ENCODE results near the gene TFDP2.
"Not testable (repeated sequence)": the region's sequence is repeated elsewhere in the genome, so short reads cannot be mapped to it uniquely, and the experiment has no call there.

Gene TFDP2

GRCh38 chr3:141981084-141981483, 168.3 kb downstream of the TFDP2 start:
- no peaks in the 10 kb centered on the region for H3K36me3 ChIP-seq (replicated peaks; ENCODE audit: low read depth, low read length)
- H3K27ac ChIP-seq (ENCODE audit: low read length) = no peak overlapping the region
- H3K4me1 ChIP-seq (ENCODE audit: low read length) = peaks cover 11% of the 10 kb centered on the region
- H3K79me2 ChIP-seq (ENCODE audit: low read length) = no peaks in the 10 kb centered on the region
- no peak overlapping the region for H3K4me2 ChIP-seq (ENCODE audit: low read length)
- H3K9ac ChIP-seq (ENCODE audit: low read length) = no peak overlapping the region
- no peaks in the 10 kb centered on the region for H3K9me3 ChIP-seq (ENCODE audit: insufficient read depth, low read length)
- H2AFZ ChIP-seq (ENCODE audit: low read depth, low read length) = no peak overlapping the region
- H3K4me3 ChIP-seq (ENCODE audit: low read length) = no peak overlapping the region
- H3K27me3 ChIP-seq (ENCODE audit: low read depth, low read length) = no peaks in the 10 kb centered on the region
- no peak for TF ChIP-seq EZH2phosphoT487 (IDR thresholded peaks at IDR 0.05; ENCODE audit: low read depth)
- no peak for TF ChIP-seq CTCF (IDR thresholded peaks at IDR 0.05; ENCODE audit: low read depth, low read length)
- H4K20me1 ChIP-seq (ENCODE audit: insufficient read depth, low read length) = no peaks in the 10 kb centered on the region

- no peak overlapping the region for H3K4me2 ChIP-seq (ENCODE audit: low read length)
- no peak overlapping the region for H3K27ac ChIP-seq (ENCODE audit: low read length)
- H3K4me3 ChIP-seq (ENCODE audit: low read length) = no peak overlapping the region
- H3K27me3 ChIP-seq (ENCODE audit: low read depth, low read length) = no peaks in the 10 kb centered on the region
- H2AFZ ChIP-seq (ENCODE audit: low read depth, low read length) = no peak overlapping the region
- H3K36me3 ChIP-seq (replicated peaks; ENCODE audit: low read depth, low read length) = no peaks in the 10 kb centered on the region
- no peak overlapping the region for H3K9ac ChIP-seq (ENCODE audit: low read length)
- H3K9me3 ChIP-seq (ENCODE audit: insufficient read depth, low read length) = no peaks in the 10 kb centered on the region
- TF ChIP-seq EZH2phosphoT487 (IDR thresholded peaks at IDR 0.05; ENCODE audit: low read depth) = no peak
- H4K20me1 ChIP-seq (ENCODE audit: insufficient read depth, low read length) = no peaks in the 10 kb centered on the region
- H3K4me1 ChIP-seq (ENCODE audit: low read length) = peaks cover 11% of the 10 kb centered on the region
- no peaks in the 10 kb centered on the region for H3K79me2 ChIP-seq (ENCODE audit: low read length)
These were observed 170.2 kb downstream of the TFDP2 start for GRCh38 chr3:141979050-141979671.

GRCh38 chr3:141974777-141975176, 174.6 kb downstream of the TFDP2 start:
- not testable (repeated sequence) for H3K36me3 ChIP-seq (replicated peaks; ENCODE audit: low read depth, low read length); H4K20me1 ChIP-seq (ENCODE audit: insufficient read depth, low read length); H3K4me1 ChIP-seq (ENCODE audit: low read length); H3K27me3 ChIP-seq (ENCODE audit: low read depth, low read length); H3K79me2 ChIP-seq (ENCODE audit: low read length); H3K4me2 ChIP-seq (ENCODE audit: low read length); H3K9ac ChIP-seq (ENCODE audit: low read length); H2AFZ ChIP-seq (ENCODE audit: low read depth, low read length); H3K4me3 ChIP-seq (ENCODE audit: low read length); H3K9me3 ChIP-seq (ENCODE audit: insufficient read depth, low read length); H3K27ac ChIP-seq (ENCODE audit: low read length)

- no peak overlapping the region for H3K4me2 ChIP-seq (ENCODE audit: low read length)
- no peak overlapping the region for H3K27ac ChIP-seq (ENCODE audit: low read length)
- no peak overlapping the region for H3K4me3 ChIP-seq (ENCODE audit: low read length)
- H4K20me1 ChIP-seq (ENCODE audit: insufficient read depth, low read length) = no peaks in the 10 kb centered on the region
- TF ChIP-seq CTCF (IDR thresholded peaks at IDR 0.05; ENCODE audit: low read depth, low read length) (no peak), EZH2phosphoT487 (IDR thresholded peaks at IDR 0.05; ENCODE audit: low read depth) (no peak)
- no peaks in the 10 kb centered on the region for H3K27me3 ChIP-seq (ENCODE audit: low read depth, low read length)
- H3K4me1 ChIP-seq (ENCODE audit: low read length) = no peaks in the 10 kb centered on the region
- no peak overlapping the region for H3K9ac ChIP-seq (ENCODE audit: low read length)
- no peak overlapping the region for H2AFZ ChIP-seq (ENCODE audit: low read depth, low read length)
- H3K9me3 ChIP-seq (ENCODE audit: insufficient read depth, low read length) = no peaks in the 10 kb centered on the region
- H3K36me3 ChIP-seq (replicated peaks; ENCODE audit: low read depth, low read length) = no peaks in the 10 kb centered on the region
- no peaks in the 10 kb centered on the region for H3K79me2 ChIP-seq (ENCODE audit: low read length)
These were observed 176.9 kb downstream of the TFDP2 start for GRCh38 chr3:141972399-141972798.

- no peaks in the 10 kb centered on the region for H3K36me3 ChIP-seq (replicated peaks; ENCODE audit: low read depth, low read length)
- no peak overlapping the region for H3K4me2 ChIP-seq (ENCODE audit: low read length)
- no peaks in the 10 kb centered on the region for H3K27me3 ChIP-seq (ENCODE audit: low read depth, low read length)
- H3K4me3 ChIP-seq (ENCODE audit: low read length) = no peak overlapping the region
- H3K79me2 ChIP-seq (ENCODE audit: low read length) = no peaks in the 10 kb centered on the region
- H3K9me3 ChIP-seq (ENCODE audit: insufficient read depth, low read length) = no peaks in the 10 kb centered on the region
- no peaks in the 10 kb centered on the region for H4K20me1 ChIP-seq (ENCODE audit: insufficient read depth, low read length)
- H2AFZ ChIP-seq (ENCODE audit: low read depth, low read length) = no peak overlapping the region
- H3K4me1 ChIP-seq (ENCODE audit: low read length) = no peaks in the 10 kb centered on the region
- TF ChIP-seq EZH2phosphoT487 (IDR thresholded peaks at IDR 0.05; ENCODE audit: low read depth) = no peak
- no peak overlapping the region for H3K9ac ChIP-seq (ENCODE audit: low read length)
- no peak overlapping the region for H3K27ac ChIP-seq (ENCODE audit: low read length)
These were observed 177.8 kb downstream of the TFDP2 start for GRCh38 chr3:141971571-141971970.

All from OCI-LY3 (cell line).